ENCODE results near the gene SCN5A. TPM values are rescaled to one million over a fixed set of nuclear protein-coding genes. Genes with fewer than 3 reads are reported as not detected.

SCN5A gene
- total RNA-seq, 1 donor from 2014 or later = not detected

DNA sequence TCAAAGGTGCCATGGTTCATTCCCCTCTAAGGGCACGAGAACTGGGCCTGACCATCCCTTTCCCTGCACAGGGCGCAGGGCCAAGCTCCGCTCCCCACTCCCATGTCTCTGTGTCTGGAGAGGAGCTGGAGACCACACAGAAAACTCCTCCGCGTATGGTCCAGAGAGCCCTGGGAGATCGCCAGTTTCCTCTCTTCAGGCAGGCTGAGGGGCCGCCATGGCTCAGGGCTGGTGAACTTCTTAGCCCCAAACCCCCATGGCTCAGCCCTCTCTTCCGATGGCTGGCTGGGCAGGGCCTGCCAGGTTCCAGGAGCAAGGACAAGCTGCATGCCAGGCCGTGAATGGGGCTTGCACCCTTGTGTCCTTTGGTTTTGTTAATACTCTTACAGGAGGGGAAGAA is 100.4 kb downstream of the SCN5A start:
- H3K36me3 ChIP-seq (ENCODE audit: control insufficient read depth, insufficient read depth, low read length) = no peaks in the 10 kb centered on the region
- H3K27me3 ChIP-seq (ENCODE audit: control insufficient read depth, insufficient read depth, low read length) = no peaks in the 10 kb centered on the region
- FAIRE-seq (no peak), DNase-seq (ENCODE audit: low read depth) (no peak)
- H3K4me3 ChIP-seq (ENCODE audit: low read depth, low read length) = no peak overlapping the region
- no peak for TF ChIP-seq CTCF (IDR thresholded peaks at IDR 0.05; ENCODE audit: insufficient read depth, low read length, severe bottlenecking)

- DNase-seq (ENCODE audit: low read depth) (no peak), FAIRE-seq (no peak)
- no peak for TF ChIP-seq CTCF (IDR thresholded peaks at IDR 0.05; ENCODE audit: insufficient read depth, low read length, severe bottlenecking)
- H3K27me3 ChIP-seq (ENCODE audit: control insufficient read depth, insufficient read depth, low read length) = no peaks in the 10 kb centered on the region
- no peak overlapping the region for H3K4me3 ChIP-seq (ENCODE audit: low read depth, low read length)
- H3K36me3 ChIP-seq (ENCODE audit: control insufficient read depth, insufficient read depth, low read length) = no peaks in the 10 kb centered on the region
These were observed 101.1 kb downstream of the SCN5A start for GRCh38 chr3:38548154-38548931.

- H3K4me3 ChIP-seq (ENCODE audit: low read depth, low read length) = no peak overlapping the region
- H3K27me3 ChIP-seq (ENCODE audit: control insufficient read depth, insufficient read depth, low read length) = no peaks in the 10 kb centered on the region
- DNase-seq (ENCODE audit: low read depth) = no peak
- no peak for FAIRE-seq
- H3K36me3 ChIP-seq (ENCODE audit: control insufficient read depth, insufficient read depth, low read length) = no peaks in the 10 kb centered on the region
- no peak for TF ChIP-seq CTCF (IDR thresholded peaks at IDR 0.05; ENCODE audit: insufficient read depth, low read length, severe bottlenecking)
These were observed 103.5 kb downstream of the SCN5A start for GRCh38 chr3:38545983-38546382.

GRCh38 chr3:38545550-38545949 is 103.9 kb downstream of the SCN5A start:
- Histone ChIP-seq H3K4me3 (ENCODE audit: low read depth, low read length) (no peak overlapping the region), H3K27me3 (ENCODE audit: control insufficient read depth, insufficient read depth, low read length) (no peaks in the 10 kb centered on the region), H3K36me3 (ENCODE audit: control insufficient read depth, insufficient read depth, low read length) (no peaks in the 10 kb centered on the region)
- DNase-seq (ENCODE audit: low read depth) = no peak
- no peak for FAIRE-seq
- no peak for TF ChIP-seq CTCF (IDR thresholded peaks at IDR 0.05; ENCODE audit: insufficient read depth, low read length, severe bottlenecking)

GRCh38 chr3:38544926-38545325 is 104.6 kb downstream of the SCN5A start:
- H3K4me3 ChIP-seq (ENCODE audit: low read depth, low read length) = no peak overlapping the region
- H3K27me3 ChIP-seq (ENCODE audit: control insufficient read depth, insufficient read depth, low read length) = no peaks in the 10 kb centered on the region
- no peaks in the 10 kb centered on the region for H3K36me3 ChIP-seq (ENCODE audit: control insufficient read depth, insufficient read depth, low read length)
- FAIRE-seq = no peak
- DNase-seq (ENCODE audit: low read depth) = no peak
- no peak for TF ChIP-seq CTCF (IDR thresholded peaks at IDR 0.05; ENCODE audit: insufficient read depth, low read length, severe bottlenecking)

DNA sequence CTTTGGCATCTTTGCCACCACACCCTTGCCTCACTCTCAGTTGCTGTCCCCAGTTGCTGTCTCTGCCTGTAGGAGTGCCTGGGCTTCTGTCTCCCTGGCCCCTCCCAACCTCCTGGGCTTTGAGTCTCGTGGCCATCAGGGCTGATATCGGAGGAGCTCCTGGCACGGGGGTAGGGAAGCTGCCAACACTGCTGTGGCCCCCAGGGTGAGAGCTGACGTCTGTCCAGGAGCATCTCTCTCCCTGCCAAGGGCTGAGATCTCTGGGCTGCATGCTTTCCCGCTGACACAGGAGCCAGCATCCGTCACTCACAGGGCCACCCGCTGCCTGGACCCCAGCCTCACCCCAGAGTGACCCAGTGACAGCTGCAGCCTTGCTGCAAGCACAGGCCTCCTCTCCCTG is 105.9 kb downstream of the SCN5A start:
- Histone ChIP-seq H3K36me3 (ENCODE audit: control insufficient read depth, insufficient read depth, low read length) (no peaks in the 10 kb centered on the region), H3K4me3 (ENCODE audit: low read depth, low read length) (no peak overlapping the region), H3K27me3 (ENCODE audit: control insufficient read depth, insufficient read depth, low read length) (no peaks in the 10 kb centered on the region)
- DNase-seq (ENCODE audit: low read depth) = no peak
- no peak for FAIRE-seq
- no peak for TF ChIP-seq CTCF (IDR thresholded peaks at IDR 0.05; ENCODE audit: insufficient read depth, low read length, severe bottlenecking)

All from bronchial epithelial cell (primary cell).